Measurements from ENCODE around the gene TRUB1.

The TRUB1 gene

DNA sequence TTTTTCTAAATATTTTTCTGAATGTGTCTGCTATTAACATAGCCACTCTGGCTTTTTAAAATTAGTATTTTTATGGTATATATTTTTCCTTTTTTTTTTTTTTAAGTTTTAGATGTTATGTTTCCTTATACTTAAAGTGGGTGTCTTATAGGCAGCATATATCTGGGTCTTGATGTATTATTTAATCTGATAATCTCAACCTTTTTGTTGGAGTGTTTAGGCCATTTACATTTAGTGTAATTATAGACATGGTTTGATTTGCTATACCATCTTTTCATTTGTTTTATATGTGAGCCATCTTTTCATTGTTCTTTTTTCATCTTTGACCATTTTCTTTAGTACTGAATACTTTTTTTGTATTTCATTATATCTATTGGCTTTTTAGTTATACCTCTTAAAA, 45.0 kb downstream of the TRUB1 start:
- DNase-seq (ENCODE audit: low spot score): no peak

DNA sequence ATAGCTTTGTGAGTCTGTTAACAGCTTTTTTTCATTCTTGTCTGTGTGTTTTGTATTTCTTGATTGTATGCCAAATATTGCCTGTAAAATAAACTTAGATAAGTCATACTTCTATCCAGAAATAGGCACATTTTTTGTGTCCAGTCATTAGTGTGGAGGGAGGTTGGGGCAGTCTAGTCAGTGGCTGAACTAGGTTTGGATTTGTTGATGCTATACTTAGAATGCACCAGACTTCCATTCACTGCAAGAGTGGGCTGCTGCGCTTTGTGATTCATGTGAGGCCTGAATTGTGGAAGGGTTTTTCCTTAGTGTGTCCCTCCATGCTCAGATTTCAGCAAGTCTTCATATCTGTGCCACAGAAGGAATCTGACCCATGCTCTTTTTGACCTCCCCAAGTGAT, 50.0 kb downstream of the TRUB1 start:
- DNase-seq (ENCODE audit: low spot score): no peak

DNA sequence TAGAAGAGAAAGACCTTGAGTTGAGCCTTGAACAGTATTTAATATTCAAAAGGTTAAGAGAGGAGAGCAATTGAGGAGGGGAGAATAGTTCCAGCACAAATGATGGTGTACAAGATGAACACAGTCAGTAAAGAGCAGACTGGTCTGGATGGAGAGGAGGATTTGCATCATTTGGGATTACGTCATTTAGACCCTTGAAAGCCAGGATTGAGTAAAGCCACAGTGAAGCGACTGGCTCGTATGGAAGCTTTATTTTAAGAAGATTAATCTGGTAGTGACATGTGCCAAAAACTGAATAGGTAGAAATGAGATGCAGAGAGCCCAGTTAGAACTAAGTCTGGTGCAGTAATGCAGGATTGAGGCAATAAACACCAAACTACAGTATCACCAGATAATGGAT, 52.6 kb downstream of the TRUB1 start:
- DNase-seq (ENCODE audit: low spot score): no peak

GRCh38 chr10:114990991-114991390, 53.0 kb downstream of the TRUB1 start:
- DNase-seq (ENCODE audit: low spot score): no peak

- no peak for DNase-seq (ENCODE audit: low spot score)
These were observed 54.3 kb downstream of the TRUB1 start for GRCh38 chr10:114992189-114992775.

DNA sequence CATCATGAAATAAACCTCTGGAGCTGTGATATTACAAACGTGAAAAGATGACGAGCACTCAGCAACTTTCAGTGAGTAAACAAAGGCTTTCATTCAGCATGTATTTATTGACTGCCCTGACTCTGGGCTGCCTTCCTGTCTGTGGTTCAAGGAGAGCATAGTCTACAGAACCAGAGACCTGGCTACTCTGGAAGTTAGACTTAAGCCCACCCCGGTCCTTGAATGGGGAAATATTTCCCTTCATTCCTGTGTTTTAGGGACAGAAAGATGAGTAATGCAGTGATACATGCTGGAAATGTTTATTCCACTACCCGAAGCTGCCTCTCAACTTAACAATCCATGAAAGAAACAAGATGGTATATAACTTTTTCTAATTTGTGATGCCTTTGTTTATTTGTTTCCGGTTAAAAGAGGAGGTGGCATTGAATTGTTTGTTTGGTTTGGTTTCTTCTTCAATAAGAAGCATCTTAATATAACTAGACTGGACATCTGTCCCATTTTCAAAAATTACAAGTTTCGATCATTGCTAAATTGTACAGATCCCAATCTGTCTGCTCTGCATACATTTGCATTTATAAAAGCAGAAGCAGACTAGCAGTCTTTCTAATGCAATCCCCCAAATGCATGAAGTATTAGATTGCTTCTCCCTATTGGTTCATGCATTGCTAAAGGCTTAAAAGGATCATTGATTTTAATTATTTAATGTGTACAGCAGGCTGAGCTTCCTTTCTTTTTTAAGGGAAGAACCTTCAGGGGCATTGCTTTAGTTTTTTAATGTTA, 57.7 kb downstream of the TRUB1 start:
- no peak for DNase-seq (ENCODE audit: low spot score)

DNA sequence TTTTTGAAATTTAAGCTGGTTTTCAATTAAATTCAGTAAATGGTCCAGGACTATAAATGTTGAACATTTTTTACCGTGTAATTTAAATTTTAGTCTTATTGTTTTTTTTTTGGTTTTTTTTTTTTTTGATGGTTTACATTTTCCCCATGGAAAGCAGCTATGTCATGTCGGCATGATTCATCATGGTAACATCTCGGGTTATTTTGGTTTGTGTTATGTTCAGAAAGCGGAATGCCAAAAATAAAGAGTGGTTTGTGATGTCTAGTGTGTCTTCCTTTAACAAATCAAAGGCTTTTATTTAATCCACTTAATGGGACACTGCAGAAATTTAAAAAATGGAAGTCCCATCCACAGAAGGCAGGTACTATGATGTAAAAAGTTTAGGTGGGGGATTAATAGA, 58.5 kb downstream of the TRUB1 start:
- DNase-seq (ENCODE audit: low spot score): no peak

- no peak for DNase-seq (ENCODE audit: low spot score)
These were observed 61.0 kb downstream of the TRUB1 start for GRCh38 chr10:114998993-114999392.

DNA sequence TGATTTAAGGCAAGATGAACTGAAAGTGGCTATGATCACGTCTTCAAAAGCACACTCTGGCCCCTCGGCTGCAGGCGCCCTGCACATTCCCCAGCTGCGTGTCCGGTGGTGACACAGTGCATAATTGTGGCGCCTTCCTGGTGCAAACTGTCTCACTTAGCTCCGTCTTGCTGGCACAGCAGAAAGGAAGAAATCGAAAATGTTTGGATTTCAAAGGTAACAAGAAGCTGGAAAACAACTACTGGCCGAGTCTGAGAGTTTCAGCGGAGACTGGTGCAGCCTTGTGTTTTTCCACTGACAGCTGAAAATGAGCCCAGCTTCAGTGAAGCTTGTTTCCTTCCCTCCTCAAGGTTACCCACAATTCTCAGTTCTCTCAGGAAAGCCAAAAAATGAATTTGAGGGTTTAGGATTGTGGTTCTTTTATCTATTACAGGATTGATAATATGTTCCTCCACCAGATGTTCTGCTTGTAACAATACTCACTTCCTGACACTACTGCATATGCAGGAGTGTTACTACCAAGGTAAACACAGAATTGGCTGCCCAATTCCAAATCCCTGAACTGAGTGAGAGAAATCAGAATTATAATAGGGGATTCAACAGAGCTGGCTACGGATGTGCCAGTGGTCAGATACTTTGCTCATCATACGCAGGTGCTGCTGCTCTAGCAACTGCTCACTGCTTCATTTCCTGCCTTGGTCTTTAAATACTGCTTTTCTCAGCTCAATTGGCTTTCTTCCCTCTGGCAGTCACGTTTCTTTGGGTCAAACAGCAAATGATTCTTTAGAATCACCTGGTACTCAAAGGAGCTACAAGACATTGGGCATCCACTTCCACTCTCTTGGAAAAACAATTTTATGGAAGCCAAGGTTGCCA, 63.7 kb downstream of the TRUB1 start:
- DNase-seq (ENCODE audit: low spot score): no peak

DNA sequence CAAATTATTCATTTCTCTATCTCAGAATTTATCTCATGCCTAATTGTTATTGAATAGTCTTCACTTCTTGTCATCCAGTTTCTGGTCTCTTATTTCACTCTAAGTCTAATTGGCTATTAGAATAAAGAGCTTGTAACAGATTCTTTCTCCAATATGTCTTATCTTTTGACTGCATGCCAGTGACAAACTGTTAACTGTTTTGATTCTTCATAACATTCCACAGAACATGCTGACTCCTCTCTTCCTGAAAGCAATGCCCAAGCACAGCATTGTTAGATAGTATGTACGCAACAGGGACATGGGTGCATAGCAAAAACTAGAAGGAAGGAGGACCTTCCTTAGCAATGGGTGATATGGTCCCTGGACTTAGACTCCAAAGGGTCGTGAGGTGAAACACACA, 65.4 kb downstream of the TRUB1 start:
- no peak for DNase-seq (ENCODE audit: low spot score)

GRCh38 chr10:115004236-115004862, 66.4 kb downstream of the TRUB1 start:
- DNase-seq (ENCODE audit: low spot score): no peak

GRCh38 chr10:115005771-115006170, 67.8 kb downstream of the TRUB1 start:
- DNase-seq (ENCODE audit: low spot score): no peak

DNA sequence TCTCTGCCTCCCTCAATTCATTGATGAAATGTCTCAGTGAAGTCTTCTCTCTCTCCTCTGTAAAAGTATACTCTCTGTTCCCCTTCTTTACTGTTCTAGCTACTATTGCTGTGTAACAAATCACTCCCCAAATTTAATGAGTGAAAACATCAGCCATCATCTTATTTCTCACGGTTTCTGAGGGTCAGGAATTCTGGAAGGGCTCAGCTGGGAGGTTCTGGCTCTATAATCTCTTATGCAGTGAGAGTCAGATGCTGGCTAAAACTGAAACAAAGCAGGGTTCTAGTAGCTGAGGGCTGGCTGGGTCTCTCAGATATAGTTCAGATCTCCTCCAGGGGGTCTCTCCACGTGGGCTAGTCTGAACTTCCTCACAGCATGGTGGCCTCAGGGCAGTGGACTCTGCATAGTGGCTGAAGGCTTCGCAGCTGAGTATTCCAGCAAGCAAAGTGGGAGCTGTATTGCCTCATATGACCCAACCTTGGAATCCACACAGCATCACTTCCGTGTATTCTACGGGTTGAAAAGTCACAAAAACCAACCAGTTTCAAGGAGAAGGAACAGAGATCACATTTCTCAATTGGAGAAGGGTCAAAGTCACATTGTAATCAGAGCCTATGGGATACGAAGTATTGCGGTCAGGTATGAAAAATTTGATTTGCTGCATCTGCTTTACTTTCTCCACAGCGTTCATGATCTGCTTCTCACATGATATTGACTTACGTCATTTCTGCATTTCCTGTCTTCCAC, 80.4 kb downstream of the TRUB1 start:
- DNase-seq (ENCODE audit: low spot score): no peak

GRCh38 chr10:115020449-115020848, 82.5 kb downstream of the TRUB1 start:
- DNase-seq (ENCODE audit: low spot score): no peak

GRCh38 chr10:115022733-115023132, 84.7 kb downstream of the TRUB1 start:
- no peak for DNase-seq (ENCODE audit: low spot score)

GRCh38 chr10:115023715-115024114, 85.7 kb downstream of the TRUB1 start:
- DNase-seq (ENCODE audit: low spot score): no peak

GRCh38 chr10:115024371-115024770, 86.4 kb downstream of the TRUB1 start:
- no peak for DNase-seq (ENCODE audit: low spot score)

- DNase-seq (ENCODE audit: low spot score): no peak
These were observed 88.2 kb downstream of the TRUB1 start for GRCh38 chr10:115026056-115026745.

DNA sequence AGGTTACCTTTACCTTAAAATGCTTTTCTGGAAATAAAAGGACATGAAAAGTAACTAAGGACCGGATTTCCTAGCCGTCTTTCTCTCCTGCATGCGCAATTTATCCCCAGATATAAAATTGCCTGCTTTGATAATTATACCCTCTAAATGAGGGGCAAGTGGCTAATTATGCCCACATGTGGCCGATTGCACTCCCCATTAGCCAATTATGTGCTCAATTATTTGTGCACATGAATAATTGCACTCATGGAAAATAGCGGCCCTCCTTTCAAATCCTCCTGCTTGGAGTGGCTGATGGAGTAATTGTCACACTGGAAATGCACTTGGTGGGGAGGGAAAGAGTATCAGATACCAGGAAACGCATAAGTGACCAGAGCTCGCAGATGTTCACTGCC, 88.7 kb downstream of the TRUB1 start:
- DNase-seq (ENCODE audit: low spot score): no peak

Measured in hematopoietic multipotent progenitor cell treated with erythropoietin and hydrocortisone succinate and interleukin-3 and kit ligand, for 15 days (in vitro differentiated cells).